Neural progenitor cell (in vitro differentiated cells): ENCODE measurements around the gene GREB1L. TPM values are rescaled to one million over a fixed set of nuclear protein-coding genes. Genes with fewer than 3 reads are reported as not detected.

ENCODE experiments used
- DNase-seq: peaks from one replicate; pipeline ENCODE4 v3.0.0-alpha.2; 2016; ENCODE audit warnings: low spot score
- H2AFZ ChIP-seq: fragments of 200-600 bp; sonication (generic); replicated peaks from 2 replicates; pipeline ENCODE4 v1.6.1; 2016; ENCODE audit warnings: antibody characterized with exemption
- H3F3A ChIP-seq: fragments of 200-600 bp; sonication (generic); 2 replicates; pipeline ENCODE4 v1.6.1; 2016; ENCODE audit warnings: antibody characterized with exemption, low read depth
- H3K27ac ChIP-seq: fragments of 200-600 bp; sonication (generic); 2 replicates; pipeline ENCODE4 v1.5.1; 2016; ENCODE audit warnings: mild to moderate bottlenecking
- H3K27me3 ChIP-seq: fragments of 200-600 bp; sonication (generic); 2 replicates; pipeline ENCODE4 v1.6.1; 2016; ENCODE audit warnings: mild to moderate bottlenecking, moderate library complexity
- H3K36me3 ChIP-seq: fragments of 200-600 bp; sonication (generic); 2 replicates; pipeline ENCODE4 v1.5.1; 2016
- H3K4me1 ChIP-seq: fragments of 200-600 bp; sonication (generic); 2 replicates; pipeline ENCODE4 v1.6.1; 2016; ENCODE audit warnings: mixed run types
- H3K4me2 ChIP-seq: fragments of 200-600 bp; sonication (generic); 2 replicates; pipeline ENCODE4 v1.6.1; 2016
- H3K4me3 ChIP-seq: fragments of 200-600 bp; sonication (generic); 2 replicates; pipeline ENCODE4 v1.5.1; 2016
- H3K79me2 ChIP-seq: fragments of 200-600 bp; sonication (generic); 2 replicates; pipeline ENCODE4 v1.6.1; 2016; ENCODE audit warnings: low read depth
- H3K9ac ChIP-seq: fragments of 200-600 bp; sonication (generic); 2 replicates; pipeline ENCODE4 v1.6.1; 2016
- H3K9me3 ChIP-seq: fragments of 200-600 bp; sonication (generic); 2 replicates; pipeline ENCODE4 v1.5.1; 2016; ENCODE audit warnings: low read depth
- H4K20me1 ChIP-seq: fragments of 200-600 bp; sonication (generic); 2 replicates; pipeline ENCODE4 v1.6.1; 2016; ENCODE audit warnings: low read depth
- H3K27ac Mint-ChIP-seq: 3 replicates; pipeline ENCODE4 v1.8.0; 2021; ENCODE audit warnings: mixed read lengths
- H3K27me3 Mint-ChIP-seq: 2 replicates; pipeline ENCODE4 v1.8.0; 2022; ENCODE audit warnings: low read depth, mild to moderate bottlenecking, inconsistent platforms, moderate library complexity, mixed read lengths; ENCODE audit not compliant: insufficient read depth
- H3K36me3 Mint-ChIP-seq: 3 replicates; pipeline ENCODE4 v1.8.0; 2021; ENCODE audit warnings: mixed read lengths
- H3K4me1 Mint-ChIP-seq: 3 replicates; pipeline ENCODE4 v1.8.0; 2021; ENCODE audit warnings: mixed read lengths
- H3K4me3 Mint-ChIP-seq: 3 replicates; pipeline ENCODE4 v1.8.0; 2021; ENCODE audit warnings: mild to moderate bottlenecking, moderate library complexity, mixed read lengths
- H3K9me3 Mint-ChIP-seq: 3 replicates; pipeline ENCODE4 v1.8.0; 2020; ENCODE audit warnings: mixed read lengths
- EZH2 ChIP-seq: fragments of 200-600 bp; sonication (generic); IDR thresholded peaks from 2 replicates; pipeline ENCODE4 v1.6.1; 2017; ENCODE audit warnings: antibody characterized with exemption, mild to moderate bottlenecking, moderate library complexity
- EZH2phosphoT487 ChIP-seq: fragments of 200-600 bp; sonication (generic); IDR thresholded peaks from 2 replicates; pipeline ENCODE4 v1.6.1; 2017; ENCODE audit warnings: antibody characterized with exemption
- total RNA-seq: library from RNA; depleted of rRNA; stranded (reverse); fragments of >200 nt; gene quantifications from 2 replicates; pipeline ENCODE4 v1.2.3, GENCODE V29; 2015; ENCODE audit warnings: low replicate concordance
- TF ChIP-seq, protein P1 (sequence below): fragments of 200-600 bp; sonication (generic); IDR thresholded peaks from 2 replicates; pipeline ENCODE4 v1.5.1; 2017; ENCODE audit warnings: antibody characterized with exemption, mild to moderate bottlenecking

Gene GREB1L
- total RNA-seq, 1 donor from 2014 or later, result 278 TPM

DNA sequence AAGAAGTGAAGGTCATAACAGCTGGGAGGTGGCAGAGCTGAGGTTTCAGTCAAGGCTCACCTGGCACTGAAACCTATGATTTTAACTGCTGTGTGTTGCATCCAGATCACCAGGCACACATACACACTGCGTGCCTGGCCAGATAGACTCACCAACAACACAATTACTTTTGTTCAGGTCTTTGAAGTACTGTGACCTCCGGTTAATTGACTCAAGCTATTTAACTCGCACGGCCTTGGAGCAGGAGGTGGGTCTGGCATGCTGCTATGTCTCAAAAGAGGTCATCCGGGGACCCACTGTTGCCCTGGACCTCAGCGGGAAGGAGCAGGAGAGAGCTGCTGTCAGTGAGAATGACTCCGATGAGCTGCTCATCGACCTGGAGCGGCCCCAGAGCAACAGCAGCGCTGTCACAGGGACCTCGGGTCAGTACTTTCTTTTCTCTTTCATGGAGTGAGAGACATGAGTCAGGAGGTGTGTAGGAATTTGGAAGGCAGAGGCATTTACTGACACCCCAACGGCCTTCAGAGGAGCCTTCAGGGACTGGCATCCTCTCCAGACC lies 254.3 kb downstream of the GREB1L start:
- no peaks in the 10 kb centered on the region for H3K79me2 ChIP-seq
- H3K9ac ChIP-seq, result no peak overlapping the region
- H3K4me2 ChIP-seq, result no peak overlapping the region
- H3K27ac ChIP-seq, result peak overlapping the region; percentile 6
- no peak for DNase-seq
- H3K27me3 ChIP-seq, result no peaks in the 10 kb centered on the region
- TF ChIP-seq, protein P1, sequence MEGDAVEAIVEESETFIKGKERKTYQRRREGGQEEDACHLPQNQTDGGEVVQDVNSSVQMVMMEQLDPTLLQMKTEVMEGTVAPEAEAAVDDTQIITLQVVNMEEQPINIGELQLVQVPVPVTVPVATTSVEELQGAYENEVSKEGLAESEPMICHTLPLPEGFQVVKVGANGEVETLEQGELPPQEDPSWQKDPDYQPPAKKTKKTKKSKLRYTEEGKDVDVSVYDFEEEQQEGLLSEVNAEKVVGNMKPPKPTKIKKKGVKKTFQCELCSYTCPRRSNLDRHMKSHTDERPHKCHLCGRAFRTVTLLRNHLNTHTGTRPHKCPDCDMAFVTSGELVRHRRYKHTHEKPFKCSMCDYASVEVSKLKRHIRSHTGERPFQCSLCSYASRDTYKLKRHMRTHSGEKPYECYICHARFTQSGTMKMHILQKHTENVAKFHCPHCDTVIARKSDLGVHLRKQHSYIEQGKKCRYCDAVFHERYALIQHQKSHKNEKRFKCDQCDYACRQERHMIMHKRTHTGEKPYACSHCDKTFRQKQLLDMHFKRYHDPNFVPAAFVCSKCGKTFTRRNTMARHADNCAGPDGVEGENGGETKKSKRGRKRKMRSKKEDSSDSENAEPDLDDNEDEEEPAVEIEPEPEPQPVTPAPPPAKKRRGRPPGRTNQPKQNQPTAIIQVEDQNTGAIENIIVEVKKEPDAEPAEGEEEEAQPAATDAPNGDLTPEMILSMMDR, result no peak
- TF ChIP-seq EZH2, result no peak
- no peak for TF ChIP-seq EZH2phosphoT487
- peak overlapping the region; percentile 85 for H3K27ac Mint-ChIP-seq
- no peak overlapping the region for H3K4me3 Mint-ChIP-seq
- no peaks in the 10 kb centered on the region for H3K4me1 ChIP-seq
- no peaks in the 10 kb centered on the region for H3K9me3 Mint-ChIP-seq
- H2AFZ ChIP-seq, result no peak overlapping the region
- no peak overlapping the region for H3K4me3 ChIP-seq
- H3K36me3 ChIP-seq, result peaks cover 34% of the 10 kb centered on the region
- H4K20me1 ChIP-seq, result peaks cover 4% of the 10 kb centered on the region
- peaks cover 14% of the 10 kb centered on the region for H3F3A ChIP-seq
- H3K4me1 Mint-ChIP-seq, result peaks cover 10% of the 10 kb centered on the region
- no peaks in the 10 kb centered on the region for H3K9me3 ChIP-seq
- no peaks in the 10 kb centered on the region for H3K27me3 Mint-ChIP-seq
- peaks cover 27% of the 10 kb centered on the region for H3K36me3 Mint-ChIP-seq

DNA sequence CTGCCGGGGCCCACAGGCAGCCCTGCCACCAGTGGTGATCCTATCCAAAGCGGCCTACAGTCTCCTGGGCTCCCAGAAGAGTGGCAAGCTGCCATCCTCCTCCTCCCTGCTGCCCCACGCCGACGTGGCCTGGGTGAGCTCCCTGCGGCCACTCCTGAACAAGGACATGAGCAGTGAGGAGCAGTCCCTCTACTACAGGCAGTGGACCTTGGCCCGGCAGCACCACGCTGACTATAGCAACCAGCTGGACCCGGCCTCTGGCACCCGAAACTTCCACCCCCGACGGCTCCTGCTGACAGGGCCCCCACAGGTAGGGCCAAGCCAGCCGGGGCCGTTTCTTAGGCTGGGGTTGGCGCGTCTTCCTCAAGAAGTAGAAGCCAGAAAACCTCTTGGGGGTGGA lies 258.0 kb downstream of the GREB1L start:
- H3K36me3 Mint-ChIP-seq, result peaks cover 31% of the 10 kb centered on the region
- TF ChIP-seq EZH2phosphoT487, result no peak
- TF ChIP-seq EZH2, result no peak
- TF ChIP-seq, protein P1, result no peak
- H4K20me1 ChIP-seq, result peaks cover 13% of the 10 kb centered on the region
- H3K36me3 ChIP-seq, result peaks cover 34% of the 10 kb centered on the region
- H3K9me3 ChIP-seq, result no peaks in the 10 kb centered on the region
- peaks cover 12% of the 10 kb centered on the region for H3F3A ChIP-seq
- H3K27ac Mint-ChIP-seq, result no peak overlapping the region
- no peaks in the 10 kb centered on the region for H3K79me2 ChIP-seq
- no peaks in the 10 kb centered on the region for H3K4me1 ChIP-seq
- no peak overlapping the region for H3K4me3 Mint-ChIP-seq
- no peaks in the 10 kb centered on the region for H3K9me3 Mint-ChIP-seq
- DNase-seq, result no peak
- H2AFZ ChIP-seq, result no peak overlapping the region
- no peak overlapping the region for H3K27ac ChIP-seq
- H3K4me1 Mint-ChIP-seq, result peaks cover 10% of the 10 kb centered on the region
- H3K9ac ChIP-seq, result no peak overlapping the region
- no peaks in the 10 kb centered on the region for H3K27me3 ChIP-seq
- H3K4me3 ChIP-seq, result no peak overlapping the region
- H3K27me3 Mint-ChIP-seq, result no peaks in the 10 kb centered on the region
- H3K4me2 ChIP-seq, result no peak overlapping the region

DNA sequence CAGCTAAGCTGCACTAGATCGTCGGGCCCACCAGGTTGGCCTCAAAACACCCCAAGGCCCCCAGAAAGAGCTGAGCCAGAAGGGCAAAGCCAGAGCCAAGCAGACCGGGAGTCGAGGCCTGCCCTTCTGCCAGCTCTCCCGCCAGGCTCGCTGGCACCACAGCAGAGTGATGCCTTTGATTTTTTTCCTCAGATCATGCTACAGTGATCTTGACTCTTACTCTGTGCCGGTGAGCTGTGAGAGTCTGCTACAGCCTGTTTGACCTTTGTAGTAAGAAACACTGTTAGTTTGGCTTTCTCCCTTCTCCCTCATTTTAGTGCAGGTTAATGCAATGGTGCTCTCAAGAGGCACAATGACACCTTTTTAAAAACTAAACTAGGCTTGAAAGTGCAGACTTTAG lies 260.6 kb downstream of the GREB1L start:
- no peaks in the 10 kb centered on the region for H3K4me1 Mint-ChIP-seq
- peaks cover 23% of the 10 kb centered on the region for H3K36me3 Mint-ChIP-seq
- no peaks in the 10 kb centered on the region for H3K9me3 Mint-ChIP-seq
- TF ChIP-seq EZH2phosphoT487 (no peak), EZH2 (no peak)
- TF ChIP-seq, protein P1, result no peak
- Histone ChIP-seq H3K4me2 (no peak overlapping the region), H3K27ac (no peak overlapping the region), H4K20me1 (peaks cover 13% of the 10 kb centered on the region), H3K27me3 (no peaks in the 10 kb centered on the region), H3K9ac (no peak overlapping the region), H3K4me1 (no peaks in the 10 kb centered on the region), H3K9me3 (no peaks in the 10 kb centered on the region), H2AFZ (no peak overlapping the region), H3F3A (peaks cover 20% of the 10 kb centered on the region), H3K4me3 (no peak overlapping the region), H3K79me2 (no peaks in the 10 kb centered on the region), H3K36me3 (peaks cover 26% of the 10 kb centered on the region)
- H3K4me3 Mint-ChIP-seq, result no peak overlapping the region
- H3K27me3 Mint-ChIP-seq, result no peaks in the 10 kb centered on the region
- no peak overlapping the region for H3K27ac Mint-ChIP-seq
- DNase-seq, result no peak
